Testis (tissue), 2 donors: ENCODE data around the gene FSTL4.

Source experiments
- POLR2A ChIP-seq: fragments of 450-650 bp; IDR thresholded peaks from one replicate; pipeline ENCODE4 v1.6.1; 2017; ENCODE audit warnings: antibody characterized with exemption, mild to moderate bottlenecking, moderate library complexity
- TF ChIP-seq, protein P1 (sequence below), 3 experiments: fragments of 450-650 bp in 2 of 3; fragments of 200-600 bp in 1 of 3; sonication (generic) in 1 of 3; IDR thresholded peaks; one replicate each; pipeline ENCODE4 v1.5.1; 2016 to 2019; ENCODE audit warnings: antibody characterized with exemption in 3 of 3, mild to moderate bottlenecking in 2 of 3, moderate library complexity in 1 of 3

DNA sequence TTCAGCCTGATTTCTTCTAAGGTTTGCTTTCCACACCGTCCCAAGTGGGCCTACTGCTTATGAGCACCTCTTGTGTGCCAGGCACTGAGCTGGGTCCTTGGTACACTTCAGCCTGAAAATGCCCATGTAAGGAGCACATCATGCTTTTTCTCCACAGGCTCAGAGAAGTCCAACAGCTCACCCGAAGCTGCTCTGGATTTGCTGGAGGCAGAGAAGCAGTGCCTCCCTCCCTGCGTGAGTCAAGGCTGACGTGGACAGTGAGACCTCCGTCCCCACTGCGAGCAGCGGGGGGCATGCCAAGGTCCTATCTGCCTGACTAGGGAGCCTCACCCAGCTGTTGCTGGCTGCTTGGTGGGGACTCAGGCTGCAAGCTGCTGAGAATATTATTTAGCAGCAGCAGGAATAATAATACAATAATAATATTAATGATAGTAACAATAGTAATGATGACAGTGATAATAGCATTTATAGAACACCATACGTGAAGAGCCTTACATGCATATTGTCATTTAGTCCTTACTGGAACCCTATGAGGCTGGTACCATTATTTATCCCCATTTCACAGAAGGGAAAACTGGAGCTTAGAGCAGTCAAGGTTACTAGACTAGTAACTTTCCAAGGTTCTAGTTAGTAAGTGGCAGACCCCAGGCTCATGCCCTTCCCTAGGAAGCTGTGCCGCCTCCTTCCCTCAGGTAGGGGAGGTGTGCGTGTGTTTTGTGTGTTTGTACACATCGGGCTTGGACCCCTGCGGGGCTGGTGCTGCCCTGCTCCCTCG lies 365.8 kb downstream of the FSTL4 start:
- TF ChIP-seq POLR2A = no peak
- TF ChIP-seq, protein P1, sequence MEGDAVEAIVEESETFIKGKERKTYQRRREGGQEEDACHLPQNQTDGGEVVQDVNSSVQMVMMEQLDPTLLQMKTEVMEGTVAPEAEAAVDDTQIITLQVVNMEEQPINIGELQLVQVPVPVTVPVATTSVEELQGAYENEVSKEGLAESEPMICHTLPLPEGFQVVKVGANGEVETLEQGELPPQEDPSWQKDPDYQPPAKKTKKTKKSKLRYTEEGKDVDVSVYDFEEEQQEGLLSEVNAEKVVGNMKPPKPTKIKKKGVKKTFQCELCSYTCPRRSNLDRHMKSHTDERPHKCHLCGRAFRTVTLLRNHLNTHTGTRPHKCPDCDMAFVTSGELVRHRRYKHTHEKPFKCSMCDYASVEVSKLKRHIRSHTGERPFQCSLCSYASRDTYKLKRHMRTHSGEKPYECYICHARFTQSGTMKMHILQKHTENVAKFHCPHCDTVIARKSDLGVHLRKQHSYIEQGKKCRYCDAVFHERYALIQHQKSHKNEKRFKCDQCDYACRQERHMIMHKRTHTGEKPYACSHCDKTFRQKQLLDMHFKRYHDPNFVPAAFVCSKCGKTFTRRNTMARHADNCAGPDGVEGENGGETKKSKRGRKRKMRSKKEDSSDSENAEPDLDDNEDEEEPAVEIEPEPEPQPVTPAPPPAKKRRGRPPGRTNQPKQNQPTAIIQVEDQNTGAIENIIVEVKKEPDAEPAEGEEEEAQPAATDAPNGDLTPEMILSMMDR (IDR thresholded peaks at IDR 0.05) = no peak
